Measurements from ENCODE around the gene UBR2. TPM values are rescaled to one million over a fixed set of nuclear protein-coding genes. Genes with fewer than 3 reads are reported as not detected.
"Not testable (repeated sequence)": the region's sequence is repeated elsewhere in the genome, so short reads cannot be mapped to it uniquely, and the experiment has no call there.

Gene UBR2
- total RNA-seq, 1 donor from 2014 or later, result 21.6 TPM

DNA sequence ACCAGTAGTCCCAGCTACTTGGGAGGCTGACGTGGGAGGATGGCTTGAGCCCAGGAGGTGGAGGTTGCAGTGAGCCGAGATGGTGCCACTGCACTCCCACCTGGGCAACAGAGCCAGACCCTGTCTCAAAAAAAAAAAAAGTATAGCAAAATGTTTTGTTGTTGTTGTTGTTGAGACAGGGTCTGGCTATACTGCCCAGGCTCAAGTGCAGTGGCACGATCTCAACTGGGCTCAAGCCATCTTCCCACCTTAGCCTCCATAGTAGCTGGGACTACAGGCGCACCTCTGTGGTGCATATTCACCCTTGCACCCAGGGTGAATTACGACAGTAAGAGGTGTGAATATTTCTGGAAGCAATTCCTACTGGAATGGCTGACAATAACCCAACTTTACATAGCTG lies 11.4 kb upstream of the UBR2 start:
- H3K9me3 Mint-ChIP-seq (ENCODE audit: unreplicated experiment), result no peaks in the 10 kb centered on the region

DNA sequence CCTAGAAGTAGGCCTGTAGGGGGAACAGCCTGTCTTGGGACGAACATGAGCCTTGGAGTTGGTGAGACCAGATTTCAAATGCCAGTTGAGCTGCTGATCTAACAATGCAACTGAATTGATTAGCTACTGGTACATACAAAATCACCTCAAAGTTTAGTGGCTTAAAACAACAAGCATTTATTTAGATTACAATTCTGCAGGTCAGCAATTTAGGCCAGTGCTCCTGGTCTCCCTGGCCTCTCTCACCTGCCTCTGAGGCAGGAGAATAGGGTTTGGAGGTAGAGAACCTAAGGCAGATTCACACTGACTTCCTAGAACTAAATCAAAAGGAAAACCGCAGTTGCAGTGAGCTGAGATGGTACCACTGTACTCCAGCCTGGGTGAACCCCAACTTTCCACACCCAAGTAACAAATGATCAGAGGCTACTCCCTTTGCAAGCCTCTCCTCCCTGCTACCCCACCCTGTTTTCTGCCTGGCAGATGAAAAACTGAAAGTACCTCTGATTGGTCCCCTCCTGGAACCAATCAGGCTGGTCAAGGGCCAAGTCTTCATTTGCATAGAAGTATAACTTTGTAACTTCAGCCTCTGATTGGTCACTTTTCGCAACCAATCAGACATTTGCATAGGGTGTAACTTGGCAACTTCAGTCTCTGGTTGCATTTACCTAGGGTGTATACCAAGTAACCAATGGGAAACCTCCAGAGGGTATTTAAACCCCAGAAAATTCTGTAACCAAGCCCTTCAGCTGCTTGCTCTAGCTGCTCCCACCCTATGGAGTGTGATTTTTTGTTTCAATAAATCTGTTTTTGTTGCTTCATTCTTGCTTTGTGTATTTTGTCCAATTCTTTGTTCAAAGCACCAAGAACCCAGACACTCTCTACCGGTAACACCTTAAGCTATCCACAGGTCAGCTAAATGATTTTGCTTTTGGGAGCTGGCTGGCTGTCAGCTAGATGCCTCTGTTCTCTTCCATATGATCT lies 8.1 kb upstream of the UBR2 start:
- Mint-ChIP-seq H3K9me3 (ENCODE audit: unreplicated experiment) (no peaks in the 10 kb centered on the region), H3K4me3 (ENCODE audit: unreplicated experiment) (no peak overlapping the region), H3K27ac (ENCODE audit: unreplicated experiment) (no peak overlapping the region), H3K27me3 (ENCODE audit: unreplicated experiment) (peaks cover 3% of the 10 kb centered on the region), H3K4me1 (ENCODE audit: unreplicated experiment) (no peaks in the 10 kb centered on the region), H3K36me3 (ENCODE audit: low read depth, unreplicated experiment) (peaks cover 3% of the 10 kb centered on the region)
- TF ChIP-seq, protein P1, sequence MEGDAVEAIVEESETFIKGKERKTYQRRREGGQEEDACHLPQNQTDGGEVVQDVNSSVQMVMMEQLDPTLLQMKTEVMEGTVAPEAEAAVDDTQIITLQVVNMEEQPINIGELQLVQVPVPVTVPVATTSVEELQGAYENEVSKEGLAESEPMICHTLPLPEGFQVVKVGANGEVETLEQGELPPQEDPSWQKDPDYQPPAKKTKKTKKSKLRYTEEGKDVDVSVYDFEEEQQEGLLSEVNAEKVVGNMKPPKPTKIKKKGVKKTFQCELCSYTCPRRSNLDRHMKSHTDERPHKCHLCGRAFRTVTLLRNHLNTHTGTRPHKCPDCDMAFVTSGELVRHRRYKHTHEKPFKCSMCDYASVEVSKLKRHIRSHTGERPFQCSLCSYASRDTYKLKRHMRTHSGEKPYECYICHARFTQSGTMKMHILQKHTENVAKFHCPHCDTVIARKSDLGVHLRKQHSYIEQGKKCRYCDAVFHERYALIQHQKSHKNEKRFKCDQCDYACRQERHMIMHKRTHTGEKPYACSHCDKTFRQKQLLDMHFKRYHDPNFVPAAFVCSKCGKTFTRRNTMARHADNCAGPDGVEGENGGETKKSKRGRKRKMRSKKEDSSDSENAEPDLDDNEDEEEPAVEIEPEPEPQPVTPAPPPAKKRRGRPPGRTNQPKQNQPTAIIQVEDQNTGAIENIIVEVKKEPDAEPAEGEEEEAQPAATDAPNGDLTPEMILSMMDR (IDR thresholded peaks at IDR 0.05; ENCODE audit: unreplicated experiment), result no peak
- DNase-seq (ENCODE audit: low spot score), result no peak

More for the DNA sequence above, 11.4 kb upstream of the UBR2 start:
- TF ChIP-seq, protein P1 (IDR thresholded peaks at IDR 0.05; ENCODE audit: unreplicated experiment), result no peak
- no peak for DNase-seq (ENCODE audit: low spot score)
- Mint-ChIP-seq H3K27ac (ENCODE audit: unreplicated experiment) (no peak overlapping the region), H3K27me3 (ENCODE audit: unreplicated experiment) (peaks cover 3% of the 10 kb centered on the region), H3K36me3 (ENCODE audit: low read depth, unreplicated experiment) (peaks cover 3% of the 10 kb centered on the region), H3K4me3 (ENCODE audit: unreplicated experiment) (no peak overlapping the region), H3K4me1 (ENCODE audit: unreplicated experiment) (peaks cover under 1% of the 10 kb centered on the region)

DNA sequence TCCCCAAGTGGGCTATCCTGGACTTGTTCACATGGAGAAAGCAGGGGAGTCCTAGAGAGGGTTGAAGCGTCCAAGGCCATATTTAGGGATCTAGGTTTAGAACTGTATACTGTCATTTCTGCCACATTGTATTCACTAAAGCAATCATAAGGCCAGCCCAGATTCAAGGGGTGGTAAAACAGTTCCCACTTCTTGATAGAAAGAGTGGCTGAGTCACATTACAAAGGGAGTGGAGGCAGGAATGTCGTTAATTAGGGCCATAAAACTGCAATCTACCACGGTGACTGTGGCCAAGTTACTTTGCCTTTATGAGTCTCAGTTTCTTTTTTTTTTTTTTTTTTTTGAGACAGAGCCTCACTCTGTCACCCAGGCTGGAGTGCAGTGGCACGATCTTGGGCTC lies 7.4 kb upstream of the UBR2 start:
- TF ChIP-seq, protein P1 (IDR thresholded peaks at IDR 0.05; ENCODE audit: unreplicated experiment), result no peak
- H3K36me3 Mint-ChIP-seq (ENCODE audit: low read depth, unreplicated experiment), result peaks cover 3% of the 10 kb centered on the region
- no peak overlapping the region for H3K4me3 Mint-ChIP-seq (ENCODE audit: unreplicated experiment)
- H3K27me3 Mint-ChIP-seq (ENCODE audit: unreplicated experiment), result peaks cover 3% of the 10 kb centered on the region
- no peak for DNase-seq (ENCODE audit: low spot score)
- H3K27ac Mint-ChIP-seq (ENCODE audit: unreplicated experiment), result no peak overlapping the region
- H3K9me3 Mint-ChIP-seq (ENCODE audit: unreplicated experiment), result no peaks in the 10 kb centered on the region
- no peaks in the 10 kb centered on the region for H3K4me1 Mint-ChIP-seq (ENCODE audit: unreplicated experiment)

DNA sequence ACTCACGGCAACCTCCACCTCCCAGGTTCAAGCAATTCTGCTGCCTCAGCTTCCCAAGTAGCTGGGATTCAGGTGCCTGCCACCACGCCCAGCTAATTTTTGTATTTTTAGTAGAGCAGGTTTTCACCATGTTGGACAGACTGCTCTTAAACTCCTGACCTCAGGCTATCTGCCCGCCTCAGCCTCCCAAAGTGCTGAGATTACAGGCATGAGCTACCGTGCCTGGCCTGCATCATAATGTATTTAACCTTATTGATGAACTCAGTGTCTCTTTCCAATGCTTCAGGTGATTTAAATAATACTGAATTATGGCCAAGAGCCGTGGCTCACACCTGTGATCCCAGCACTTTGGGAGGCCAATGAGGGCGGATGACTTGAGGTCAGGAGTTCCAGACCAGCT lies 4.6 kb upstream of the UBR2 start:
- H3K4me1 Mint-ChIP-seq (ENCODE audit: unreplicated experiment); H3K9me3 Mint-ChIP-seq (ENCODE audit: unreplicated experiment); DNase-seq (ENCODE audit: low spot score); H3K27me3 Mint-ChIP-seq (ENCODE audit: unreplicated experiment); H3K27ac Mint-ChIP-seq (ENCODE audit: unreplicated experiment); H3K4me3 Mint-ChIP-seq (ENCODE audit: unreplicated experiment); H3K36me3 Mint-ChIP-seq (ENCODE audit: low read depth, unreplicated experiment): not testable (repeated sequence)

DNA sequence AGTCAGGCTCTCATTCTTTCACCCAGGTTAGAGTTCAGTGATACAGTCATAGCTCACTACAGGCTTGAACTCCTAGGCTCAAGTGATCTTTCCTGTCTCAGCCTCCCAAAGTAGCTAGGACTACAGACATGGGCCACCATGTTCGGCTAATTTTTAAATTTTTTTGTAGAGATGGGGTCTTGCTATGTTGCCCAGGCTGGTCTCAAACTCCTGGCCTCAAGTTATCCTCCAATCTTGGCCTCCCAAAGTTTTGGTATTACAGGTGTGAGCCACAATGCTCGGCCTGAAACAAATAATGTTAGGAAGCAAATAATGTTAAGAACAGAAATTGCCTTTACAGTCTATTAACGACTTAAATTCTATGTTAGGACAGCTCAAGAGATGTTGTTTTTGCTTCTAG lies 1.8 kb upstream of the UBR2 start:
- H3K27ac Mint-ChIP-seq (ENCODE audit: unreplicated experiment), result no peak overlapping the region
- no peaks in the 10 kb centered on the region for H3K27me3 Mint-ChIP-seq (ENCODE audit: unreplicated experiment)
- DNase-seq (ENCODE audit: low spot score), result no peak
- H3K4me1 Mint-ChIP-seq (ENCODE audit: unreplicated experiment), result peaks cover 16% of the 10 kb centered on the region
- peaks cover 4% of the 10 kb centered on the region for H3K36me3 Mint-ChIP-seq (ENCODE audit: low read depth, unreplicated experiment)
- no peak overlapping the region for H3K4me3 Mint-ChIP-seq (ENCODE audit: unreplicated experiment)
- H3K9me3 Mint-ChIP-seq (ENCODE audit: unreplicated experiment), result no peaks in the 10 kb centered on the region
- TF ChIP-seq, protein P1 (IDR thresholded peaks at IDR 0.05; ENCODE audit: unreplicated experiment), result no peak

All from endothelial cell (in vitro differentiated cells).